ENCODE measurements around the gene IFNGR1.

IFNGR1 gene

GRCh38 chr6:137197684-137198645 lies 21.2 kb downstream of the IFNGR1 start:
- no peak for TF ChIP-seq CTCF (IDR thresholded peaks at IDR 0.05; ENCODE audit: low read depth, low read length)
- Histone ChIP-seq H3K27me3 (ENCODE audit: insufficient read depth, low read depth, severe bottlenecking) (no peaks in the 10 kb centered on the region), H3K9me3 (ENCODE audit: severe bottlenecking) (no peaks in the 10 kb centered on the region), H3K27ac (no peak overlapping the region), H3K4me3 (ENCODE audit: low read depth, low read length) (no peak overlapping the region), H3K36me3 (peaks cover 27% of the 10 kb centered on the region)
- DNase-seq, result no peak

GRCh38 chr6:137193256-137194070 lies 25.7 kb downstream of the IFNGR1 start:
- no peak for DNase-seq
- Histone ChIP-seq H3K36me3 (peaks cover 12% of the 10 kb centered on the region), H3K27me3 (ENCODE audit: insufficient read depth, low read depth, severe bottlenecking) (no peaks in the 10 kb centered on the region), H3K9me3 (ENCODE audit: severe bottlenecking) (peaks cover 5% of the 10 kb centered on the region), H3K27ac (no peak overlapping the region), H3K4me3 (ENCODE audit: low read depth, low read length) (no peak overlapping the region)
- TF ChIP-seq CTCF (IDR thresholded peaks at IDR 0.05; ENCODE audit: low read depth, low read length), result no peak

GRCh38 chr6:137192821-137193220 lies 26.4 kb downstream of the IFNGR1 start:
- no peak for DNase-seq
- H3K36me3 ChIP-seq, result peaks cover 6% of the 10 kb centered on the region
- TF ChIP-seq CTCF (IDR thresholded peaks at IDR 0.05; ENCODE audit: low read depth, low read length), result no peak
- H3K4me3 ChIP-seq (ENCODE audit: low read depth, low read length), result no peak overlapping the region
- H3K9me3 ChIP-seq (ENCODE audit: severe bottlenecking), result peaks cover 11% of the 10 kb centered on the region
- no peak overlapping the region for H3K27ac ChIP-seq
- H3K27me3 ChIP-seq (ENCODE audit: insufficient read depth, low read depth, severe bottlenecking), result no peaks in the 10 kb centered on the region

- H3K9me3 ChIP-seq (ENCODE audit: severe bottlenecking), result peaks cover 15% of the 10 kb centered on the region
- no peak for TF ChIP-seq CTCF (IDR thresholded peaks at IDR 0.05; ENCODE audit: low read depth, low read length)
- H3K27ac ChIP-seq, result no peak overlapping the region
- no peaks in the 10 kb centered on the region for H3K27me3 ChIP-seq (ENCODE audit: insufficient read depth, low read depth, severe bottlenecking)
- H3K4me3 ChIP-seq (ENCODE audit: low read depth, low read length), result no peak overlapping the region
- no peak for DNase-seq
- H3K36me3 ChIP-seq, result no peaks in the 10 kb centered on the region
Measured at GRCh38 chr6:137191670-137192069, 27.5 kb downstream of the IFNGR1 start.

GRCh38 chr6:137191236-137191635 lies 27.9 kb downstream of the IFNGR1 start:
- Histone ChIP-seq H3K27ac (no peak overlapping the region), H3K36me3 (no peaks in the 10 kb centered on the region), H3K9me3 (ENCODE audit: severe bottlenecking) (peaks cover 15% of the 10 kb centered on the region), H3K4me3 (ENCODE audit: low read depth, low read length) (no peak overlapping the region), H3K27me3 (ENCODE audit: insufficient read depth, low read depth, severe bottlenecking) (no peaks in the 10 kb centered on the region)
- no peak for TF ChIP-seq CTCF (IDR thresholded peaks at IDR 0.05; ENCODE audit: low read depth, low read length)
- no peak for DNase-seq
